Ovary (tissue), 3 donors: ENCODE results near the gene CMTM7.

Source experiments
- EP300 ChIP-seq: sonication (generic); formaldehyde crosslinking; IDR thresholded peaks from one replicate; pipeline ENCODE4 v1.6.1; 2017; ENCODE audit warnings: antibody characterized with exemption
- POLR2A ChIP-seq: fragments of 450-650 bp; IDR thresholded peaks from one replicate; pipeline ENCODE4 v1.6.1; 2017; ENCODE audit warnings: antibody characterized with exemption, mild to moderate bottlenecking, moderate library complexity
- TF ChIP-seq, protein P1 (sequence below), 3 donors: fragments of 450-650 bp in 2 of 3; fragments of 200-600 bp in 1 of 3; IDR thresholded peaks; one replicate each; pipeline versions ENCODE4 v1.5.1 to v1.8.0; 2016 to 2022; ENCODE audit warnings: antibody characterized with exemption in 3 of 3, mild to moderate bottlenecking in 1 of 3
- donor health status: DM: no; HTN: no; CAD: no.

DNA sequence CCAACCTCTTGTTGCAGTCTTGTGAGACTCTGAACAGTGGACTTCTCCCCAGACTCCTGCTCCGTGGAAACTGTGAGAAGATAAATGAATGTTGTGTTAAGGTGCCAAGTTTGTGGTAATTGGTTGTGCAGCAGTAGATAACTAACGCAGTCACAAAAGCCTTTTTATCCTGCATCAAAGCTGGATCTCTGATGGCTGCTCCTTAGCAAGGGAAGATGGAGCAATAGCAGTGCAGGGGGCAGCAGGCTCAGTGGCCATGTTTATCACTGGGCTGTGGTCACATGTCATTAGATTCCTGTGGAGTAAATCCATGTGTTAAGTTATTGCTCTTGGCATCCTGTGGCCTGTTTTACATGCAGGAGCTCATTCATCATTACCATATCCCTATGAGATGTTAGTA lies 13.5 kb downstream of the CMTM7 start:
- TF ChIP-seq, protein P1, sequence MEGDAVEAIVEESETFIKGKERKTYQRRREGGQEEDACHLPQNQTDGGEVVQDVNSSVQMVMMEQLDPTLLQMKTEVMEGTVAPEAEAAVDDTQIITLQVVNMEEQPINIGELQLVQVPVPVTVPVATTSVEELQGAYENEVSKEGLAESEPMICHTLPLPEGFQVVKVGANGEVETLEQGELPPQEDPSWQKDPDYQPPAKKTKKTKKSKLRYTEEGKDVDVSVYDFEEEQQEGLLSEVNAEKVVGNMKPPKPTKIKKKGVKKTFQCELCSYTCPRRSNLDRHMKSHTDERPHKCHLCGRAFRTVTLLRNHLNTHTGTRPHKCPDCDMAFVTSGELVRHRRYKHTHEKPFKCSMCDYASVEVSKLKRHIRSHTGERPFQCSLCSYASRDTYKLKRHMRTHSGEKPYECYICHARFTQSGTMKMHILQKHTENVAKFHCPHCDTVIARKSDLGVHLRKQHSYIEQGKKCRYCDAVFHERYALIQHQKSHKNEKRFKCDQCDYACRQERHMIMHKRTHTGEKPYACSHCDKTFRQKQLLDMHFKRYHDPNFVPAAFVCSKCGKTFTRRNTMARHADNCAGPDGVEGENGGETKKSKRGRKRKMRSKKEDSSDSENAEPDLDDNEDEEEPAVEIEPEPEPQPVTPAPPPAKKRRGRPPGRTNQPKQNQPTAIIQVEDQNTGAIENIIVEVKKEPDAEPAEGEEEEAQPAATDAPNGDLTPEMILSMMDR (IDR thresholded peaks at IDR 0.05), result no peak
- TF ChIP-seq POLR2A (no peak), EP300 (no peak)
